ENCODE results near the gene SLC26A1. TPM values are rescaled to one million over a fixed set of nuclear protein-coding genes. Genes with fewer than 3 reads are reported as not detected.
"Not testable (repeated sequence)": the region's sequence is repeated elsewhere in the genome, so short reads cannot be mapped to it uniquely, and the experiment has no call there.

SLC26A1 gene
- total RNA-seq, 1 donor from 2014 or later, result 0.13 TPM

GRCh38 chr4:985123-985830 lies 7.9 kb downstream of the SLC26A1 start:
- no peak for DNase-seq (ENCODE audit: low read depth in 2 of 2)

GRCh38 chr4:984336-985054 lies 8.7 kb downstream of the SLC26A1 start:
- DNase-seq (ENCODE audit: low read depth in 2 of 2), result no peak

GRCh38 chr4:982814-983213 lies 10.4 kb downstream of the SLC26A1 start:
- no peak for DNase-seq (ENCODE audit: low read depth in 2 of 2)

GRCh38 chr4:982291-982690 lies 10.9 kb downstream of the SLC26A1 start:
- no peak for DNase-seq (ENCODE audit: low read depth in 2 of 2)

GRCh38 chr4:978957-979701 lies 14.1 kb downstream of the SLC26A1 start:
- DNase-seq (ENCODE audit: low read depth in 2 of 2), result peak in 1 of 2 donors; percentile 23

DNA sequence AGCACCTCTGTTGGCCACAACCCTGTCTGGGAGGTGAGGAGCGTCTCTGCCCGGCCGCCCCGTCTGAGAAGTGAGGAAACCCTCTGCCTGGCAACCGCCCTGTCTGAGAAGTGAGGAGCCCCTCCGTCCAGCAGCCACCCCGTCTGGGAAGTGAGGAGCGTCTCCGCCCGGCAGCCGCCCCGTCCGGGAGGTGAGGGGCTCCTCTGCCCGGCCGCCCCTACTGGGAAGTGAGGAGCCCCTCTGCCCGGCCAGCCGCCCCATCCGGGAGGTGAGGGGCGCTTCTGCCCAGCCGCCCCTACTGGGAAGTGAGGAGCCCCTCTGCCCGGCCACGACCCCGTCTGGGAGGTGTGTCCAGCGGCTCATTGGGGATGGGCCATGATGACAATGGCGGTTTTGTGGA lies 17.2 kb downstream of the SLC26A1 start:
- not testable (repeated sequence) for DNase-seq (ENCODE audit: low read depth in 2 of 2)

GRCh38 chr4:974668-975067 lies 18.5 kb downstream of the SLC26A1 start:
- DNase-seq (ENCODE audit: low read depth in 2 of 2), result no peak

DNA sequence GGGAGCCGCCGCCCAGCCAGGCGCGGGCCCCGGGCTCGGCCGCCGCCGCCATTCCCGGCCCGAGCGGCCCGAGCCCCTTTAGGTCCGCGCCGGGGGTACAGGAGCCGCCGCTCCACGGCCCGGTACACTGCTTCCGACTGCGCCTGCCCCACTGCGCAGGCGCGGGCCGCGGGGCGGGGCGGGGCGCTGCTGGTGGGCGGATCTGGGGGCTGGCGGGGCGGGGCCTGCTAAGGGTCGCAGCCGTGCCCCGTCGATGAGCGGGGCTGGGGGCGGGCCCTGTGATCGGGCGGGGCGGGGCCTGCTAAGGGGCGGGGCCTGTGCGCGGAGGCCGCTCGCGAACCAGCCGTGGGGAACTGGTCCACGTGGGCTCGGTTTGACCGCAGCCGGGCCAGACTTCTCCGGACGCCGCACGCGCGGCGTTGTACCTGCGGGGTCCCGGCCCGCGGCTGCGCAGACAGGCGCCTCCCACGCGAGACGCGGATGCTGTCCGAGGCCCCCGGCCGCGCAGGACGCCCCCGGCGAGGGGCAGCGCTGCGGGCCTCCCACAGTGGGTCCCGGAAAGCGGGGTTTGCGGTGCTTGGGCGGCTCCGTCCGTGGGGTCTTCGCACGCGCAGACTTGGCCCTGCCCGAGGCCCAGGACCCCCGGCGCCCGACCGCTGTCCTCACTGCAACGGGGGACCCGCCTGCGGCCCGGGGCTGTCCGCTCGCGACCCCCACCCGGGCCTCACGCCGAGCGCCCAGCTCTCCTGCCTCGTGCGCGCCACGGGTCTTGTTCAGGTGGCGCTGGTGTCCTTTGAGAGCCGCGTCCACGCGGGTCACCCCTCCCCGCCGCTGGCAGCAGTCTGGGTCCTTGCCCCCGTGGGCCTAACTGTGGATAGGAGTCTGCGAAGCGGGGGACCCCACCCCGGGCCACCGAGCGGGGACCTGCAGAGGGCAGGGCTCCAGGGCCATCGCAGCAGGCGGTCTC lies 19.5 kb downstream of the SLC26A1 start, which contains the start of gene DGKQ:
Gene DGKQ, minus strand, starts transcription at position 139 of the 967 bp plus-strand sequence. Its CDS starts 87 bp downstream, at position 52.
- DNase-seq (ENCODE audit: low read depth in 2 of 2), result peak; percentile 40 to 89

GRCh38 chr4:972651-973424 lies 20.4 kb downstream of the SLC26A1 start:
- peak in 1 of 2 donors; percentile 32 for DNase-seq (ENCODE audit: low read depth in 2 of 2)

DNA sequence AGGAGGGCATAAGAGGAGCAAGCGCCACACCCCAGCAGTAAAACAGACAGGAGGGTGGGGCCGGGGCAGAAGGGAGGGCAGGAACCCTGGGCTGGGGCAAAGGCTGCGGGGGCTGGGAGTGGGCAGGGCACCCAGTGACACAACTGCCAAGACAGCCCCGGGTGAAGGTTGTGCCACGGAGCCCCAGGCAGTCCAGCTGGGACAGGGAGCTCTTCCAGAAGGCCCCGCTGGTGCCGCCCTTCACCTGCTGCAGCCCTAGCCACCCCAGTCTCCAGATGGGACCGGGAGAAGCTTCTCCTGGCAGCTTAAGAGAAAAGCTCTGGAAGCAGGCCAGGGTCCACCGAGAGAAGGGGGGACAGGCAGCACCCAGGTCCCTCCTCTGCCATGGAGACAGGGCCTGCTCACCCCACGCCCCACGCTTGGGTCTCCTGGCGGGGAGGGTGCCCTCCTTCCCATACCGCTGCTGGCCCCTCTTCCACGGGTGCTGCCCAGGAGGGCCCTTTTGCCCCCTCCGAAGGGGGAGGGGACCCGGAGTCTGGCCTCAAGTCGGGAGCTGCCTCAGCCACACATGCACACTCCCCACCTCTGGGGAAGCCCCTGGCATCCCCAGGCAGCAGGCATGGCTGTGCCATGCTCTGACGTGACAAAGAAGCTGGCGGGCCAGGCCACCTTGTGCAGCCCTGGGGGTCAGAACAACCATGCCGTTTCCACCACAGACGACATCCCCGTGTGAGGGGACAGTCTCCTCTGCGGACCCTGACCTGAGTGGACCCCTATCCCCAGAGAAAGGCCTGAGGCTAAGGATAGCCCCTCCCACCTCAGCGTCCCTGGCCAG lies 21.3 kb downstream of the SLC26A1 start:
- DNase-seq (ENCODE audit: low read depth in 2 of 2), result no peak

GRCh38 chr4:970854-971520 lies 22.2 kb downstream of the SLC26A1 start:
- no peak for DNase-seq (ENCODE audit: low read depth in 2 of 2)

DNA sequence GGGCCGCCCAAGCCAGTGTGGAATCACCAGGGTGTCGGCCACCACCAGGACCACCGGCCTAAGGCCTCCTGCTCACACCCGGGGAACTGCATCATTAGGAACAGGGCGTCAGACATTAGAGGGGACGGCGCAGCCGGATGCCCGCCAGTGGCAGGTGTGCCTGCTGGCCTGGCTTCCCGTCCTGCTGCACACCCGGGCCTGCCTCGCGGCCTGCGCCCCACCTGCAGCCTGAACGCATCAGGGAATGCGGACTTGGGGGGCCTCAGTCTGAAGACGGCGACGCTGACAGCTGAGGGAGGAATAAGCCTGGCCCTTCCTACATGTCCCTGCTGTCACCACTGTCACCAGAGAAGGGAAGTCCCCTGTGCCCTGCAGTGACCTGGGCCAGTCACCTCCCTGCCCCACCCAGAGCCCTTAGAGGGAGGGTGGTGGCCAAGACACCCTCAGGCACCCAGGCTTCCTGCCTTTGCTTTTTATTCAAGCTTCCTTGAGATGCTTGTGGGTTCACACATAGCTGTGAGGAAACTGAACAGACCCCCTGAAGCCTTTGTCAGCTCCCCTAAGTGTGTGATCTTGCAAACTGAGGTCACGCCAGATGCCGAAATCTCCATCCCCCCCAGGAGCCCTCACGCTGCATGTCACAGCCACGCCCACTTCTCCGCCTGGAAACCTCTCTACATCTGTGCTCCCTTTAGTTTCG lies 23.0 kb downstream of the SLC26A1 start:
- DNase-seq (ENCODE audit: low read depth in 2 of 2), result no peak

GRCh38 chr4:968621-969394 lies 24.4 kb downstream of the SLC26A1 start:
- DNase-seq (ENCODE audit: low read depth in 2 of 2), result no peak

GRCh38 chr4:968221-968620 lies 25.0 kb downstream of the SLC26A1 start:
- no peak for DNase-seq (ENCODE audit: low read depth in 2 of 2)

GRCh38 chr4:967113-968104 lies 25.8 kb downstream of the SLC26A1 start:
- no peak for DNase-seq (ENCODE audit: low read depth in 2 of 2)

Data from dermis microvascular lymphatic vessel endothelial cell (primary cell).